CD4-positive, alpha-beta memory T cell (primary cell): ENCODE measurements around the gene LPP. TPM values are rescaled to one million over a fixed set of nuclear protein-coding genes. Genes with fewer than 3 reads are reported as not detected.

Experiments
- CTCF ChIA-PET: fragments of 350-600 bp; sonication (Branson Sonifier 250); formaldehyde crosslinking; loops from one replicate; lab custom pipeline; 2021; ENCODE audit warnings: inconsistent platforms; ENCODE audit not compliant: partially characterized antibody; lab: Charles Lee
- POLR2A ChIA-PET: fragments of 350-600 bp; sonication (Branson Sonifier 250); formaldehyde crosslinking; loops from one replicate; lab custom pipeline; 2021; ENCODE audit not compliant: partially characterized antibody; lab: Charles Lee
- DNase-seq, 5 donors: peaks; one replicate each; pipeline versions ENCODE4 v3.0.0 to v3.0.0-alpha.2; 2020 to 2022; ENCODE audit warnings: mixed read lengths in 1 of 5
- H3K27ac ChIP-seq: one replicate; pipeline ENCODE4 v1.7.0; 2013; ENCODE audit warnings: low read depth, low read length
- H3K27me3 ChIP-seq: 2 replicates; pipeline ENCODE4 v1.7.0; 2013; ENCODE audit warnings: mild to moderate bottlenecking, low read length, moderate library complexity; ENCODE audit not compliant: insufficient read depth
- H3K36me3 ChIP-seq: 2 replicates; pipeline ENCODE4 v1.7.0; 2013; ENCODE audit warnings: mild to moderate bottlenecking, low read length, moderate library complexity; ENCODE audit not compliant: insufficient read depth
- H3K4me1 ChIP-seq: 2 replicates; pipeline ENCODE4 v1.7.0; 2013; ENCODE audit warnings: mild to moderate bottlenecking, low read length, moderate library complexity; ENCODE audit not compliant: insufficient read depth
- H3K4me3 ChIP-seq, 2 donors: one replicate each; pipeline ENCODE4 v1.7.0; 2013; ENCODE audit warnings: low read length in 2 of 2, mild to moderate bottlenecking in 1 of 2
- H3K9me3 ChIP-seq, 2 donors: one replicate each; pipeline ENCODE4 v1.7.0; 2013; ENCODE audit warnings: low read length in 2 of 2, control low read depth in 1 of 2; ENCODE audit not compliant: control insufficient read depth in 1 of 2
- H3K27ac Mint-ChIP-seq, 7 donors: one replicate each; pipeline ENCODE4 v1.8.0; 2020 to 2021; ENCODE audit warnings: mixed read lengths in 7 of 7, mild to moderate bottlenecking in 6 of 7, inconsistent platforms in 3 of 7, moderate library complexity in 3 of 7
- H3K27me3 Mint-ChIP-seq, 2 donors: one replicate each; pipeline ENCODE4 v1.8.0; 2020 to 2021; ENCODE audit warnings: mixed read lengths in 2 of 2
- H3K36me3 Mint-ChIP-seq, 2 donors: one replicate each; pipeline ENCODE4 v1.8.0; 2020 to 2021; ENCODE audit warnings: mixed read lengths in 2 of 2, inconsistent platforms in 1 of 2, mild to moderate bottlenecking in 1 of 2
- H3K4me1 Mint-ChIP-seq, 4 donors: one replicate each; pipeline ENCODE4 v1.8.0; 2020 to 2021; ENCODE audit warnings: mixed read lengths in 4 of 4, mild to moderate bottlenecking in 1 of 4
- H3K4me3 Mint-ChIP-seq, 8 donors: one replicate each; pipeline ENCODE4 v1.8.0; 2020 to 2021; ENCODE audit warnings: mixed read lengths in 8 of 8, mild to moderate bottlenecking in 7 of 8, moderate library complexity in 6 of 8, inconsistent platforms in 3 of 8
- H3K9me3 Mint-ChIP-seq, 8 donors: one replicate each; pipeline ENCODE4 v1.8.0; 2020 to 2021; ENCODE audit warnings: mixed read lengths in 8 of 8, mild to moderate bottlenecking in 5 of 8, inconsistent platforms in 3 of 8, moderate library complexity in 1 of 8
- intact Hi-C: fragments of 100-400 bp; cut with micrococcal nuclease; formaldehyde crosslinking; loops from one replicate; pipeline ENCODE4 v1.15.1; 2023
- polyA plus RNA-seq, 2 donors: library from polyadenylated mRNA; unstranded; fragments of 300-500 nt; fragmentation: Illumina TruSeq; gene quantifications; one replicate each; pipeline ENCODE4 v1.2.3, GENCODE V29; 2021
- total RNA-seq, 2 experiments: library from RNA; stranded (reverse); gene quantifications; one replicate each; pipeline ENCODE4 v1.2.3, GENCODE V29; 2021

The LPP gene
- total and polyA plus RNA-seq, 4 experiments from 2014 or later: 10.4 to 27.2 (median 24.7) TPM

GRCh38 chr3:188568736-188569135 is 414.8 kb downstream of the LPP start:
- Histone ChIP-seq H3K27me3 (no peaks in the 10 kb centered on the region), H3K36me3 (no peaks in the 10 kb centered on the region), H3K4me1 (no peaks in the 10 kb centered on the region), H3K27ac (no peak overlapping the region), H3K4me3 (no peak overlapping the region), H3K9me3 (no peaks in the 10 kb centered on the region)
- ChIA-PET CTCF (no interaction called here), POLR2A (no interaction called here)
- Mint-ChIP-seq H3K27me3 (no peaks in the 10 kb centered on the region), H3K36me3 (no peaks in the 10 kb centered on the region), H3K9me3 (no peaks in the 10 kb centered on the region), H3K27ac (no peak overlapping the region), H3K4me3 (no peak overlapping the region), H3K4me1 (peaks cover 0 to 5% (median under 1%) of the 10 kb centered on the region in 4 donors)
- DNase-seq: peak in 1 of 5 donors; percentile 3
- intact Hi-C loops: no loop called here

GRCh38 chr3:188571531-188572095 is 417.7 kb downstream of the LPP start:
- intact Hi-C loops: no loop called here
- H3K36me3 ChIP-seq: no peaks in the 10 kb centered on the region
- no peak overlapping the region for H3K4me3 ChIP-seq
- Mint-ChIP-seq H3K9me3 (no peaks in the 10 kb centered on the region), H3K36me3 (peaks cover 1 to 11% of the 10 kb centered on the region in 2 donors), H3K4me1 (peaks cover 0 to 11% (median 4%) of the 10 kb centered on the region in 4 donors), H3K27ac (no peak overlapping the region), H3K4me3 (no peak overlapping the region), H3K27me3 (no peaks in the 10 kb centered on the region)
- H3K27ac ChIP-seq: no peak overlapping the region
- POLR2A ChIA-PET: no interaction called here
- DNase-seq: no peak
- no peaks in the 10 kb centered on the region for H3K9me3 ChIP-seq
- H3K27me3 ChIP-seq: no peaks in the 10 kb centered on the region
- H3K4me1 ChIP-seq: no peaks in the 10 kb centered on the region
- CTCF ChIA-PET: no interaction called here

- Mint-ChIP-seq H3K4me3 (no peak overlapping the region), H3K9me3 (no peaks in the 10 kb centered on the region), H3K27me3 (no peaks in the 10 kb centered on the region), H3K36me3 (peaks cover 1 to 11% of the 10 kb centered on the region in 2 donors), H3K4me1 (peaks cover 0 to 11% (median 4%) of the 10 kb centered on the region in 4 donors), H3K27ac (no peak overlapping the region)
- H3K4me1 ChIP-seq: no peaks in the 10 kb centered on the region
- H3K27me3 ChIP-seq: no peaks in the 10 kb centered on the region
- no peak for DNase-seq
- no peaks in the 10 kb centered on the region for H3K9me3 ChIP-seq
- POLR2A ChIA-PET: no interaction called here
- no peaks in the 10 kb centered on the region for H3K36me3 ChIP-seq
- no peak overlapping the region for H3K4me3 ChIP-seq
- intact Hi-C loops: no loop called here
- CTCF ChIA-PET: interaction anchor here (2.2 kb wide), 1 partner anchor 833 kb away, joined by 10 read pairs; no protein-coding TSS in a partner anchor
- H3K27ac ChIP-seq: no peak overlapping the region
Measured at GRCh38 chr3:188573291-188573940, 419.5 kb downstream of the LPP start.

GRCh38 chr3:188573956-188574355 is 420.0 kb downstream of the LPP start:
- Mint-ChIP-seq H3K4me3 (no peak overlapping the region), H3K27me3 (no peaks in the 10 kb centered on the region), H3K4me1 (peaks cover 0 to 9% (median 3%) of the 10 kb centered on the region in 4 donors), H3K9me3 (no peaks in the 10 kb centered on the region), H3K36me3 (peaks cover 1 to 16% of the 10 kb centered on the region in 2 donors), H3K27ac (no peak overlapping the region)
- intact Hi-C loops: no loop called here
- no peak overlapping the region for H3K4me3 ChIP-seq
- DNase-seq: no peak
- POLR2A ChIA-PET: interaction anchor here (0.6 kb wide), 1 partner anchor 379 kb away, joined by 4 read pairs; no protein-coding TSS in a partner anchor
- no peaks in the 10 kb centered on the region for H3K4me1 ChIP-seq
- no peaks in the 10 kb centered on the region for H3K27me3 ChIP-seq
- H3K9me3 ChIP-seq: no peaks in the 10 kb centered on the region
- CTCF ChIA-PET: interaction anchor here (2.2 kb wide), 1 partner anchor 833 kb away, joined by 10 read pairs; no protein-coding TSS in a partner anchor
- H3K36me3 ChIP-seq: no peaks in the 10 kb centered on the region
- no peak overlapping the region for H3K27ac ChIP-seq

GRCh38 chr3:188574885-188575284 is 420.9 kb downstream of the LPP start:
- H3K4me3 Mint-ChIP-seq: no peak overlapping the region
- Histone ChIP-seq H3K27me3 (no peaks in the 10 kb centered on the region), H3K27ac (no peak overlapping the region), H3K4me3 (no peak overlapping the region), H3K36me3 (no peaks in the 10 kb centered on the region), H3K4me1 (no peaks in the 10 kb centered on the region), H3K9me3 (no peaks in the 10 kb centered on the region)
- intact Hi-C loops: no loop called here
- no peaks in the 10 kb centered on the region for H3K27me3 Mint-ChIP-seq
- ChIA-PET CTCF (interaction anchor here (1.1 kb wide), 1 partner anchor 827 kb away, joined by 3 read pairs; no protein-coding TSS in a partner anchor), POLR2A (no interaction called here)
- DNase-seq: no peak
- H3K36me3 Mint-ChIP-seq: peaks cover 1 to 17% of the 10 kb centered on the region in 2 donors
- H3K4me1 Mint-ChIP-seq: peaks cover 0 to 9% (median 3%) of the 10 kb centered on the region in 4 donors
- H3K27ac Mint-ChIP-seq: no peak overlapping the region
- no peaks in the 10 kb centered on the region for H3K9me3 Mint-ChIP-seq

DNA sequence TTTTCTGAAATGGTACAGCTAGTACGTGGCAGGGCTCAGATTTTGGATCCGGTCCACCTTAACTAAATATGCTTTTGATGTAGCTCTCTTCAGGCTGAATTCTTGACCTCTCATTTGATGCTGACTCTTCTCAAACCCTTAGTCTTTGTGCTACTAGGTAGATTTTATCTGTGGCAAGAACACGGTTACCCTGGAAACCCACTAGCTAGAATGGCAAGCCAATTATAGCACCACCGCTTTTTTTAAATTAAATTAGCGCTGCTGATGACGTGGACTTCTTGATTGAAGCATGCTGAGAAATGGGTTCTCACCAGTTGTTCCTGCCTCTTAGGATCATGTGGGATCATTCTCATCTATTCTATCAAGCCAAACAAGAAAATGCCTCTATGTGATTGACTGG is 421.5 kb downstream of the LPP start:
- Mint-ChIP-seq H3K27ac (no peak overlapping the region), H3K27me3 (no peaks in the 10 kb centered on the region), H3K4me3 (no peak overlapping the region), H3K36me3 (peaks cover 1 to 17% of the 10 kb centered on the region in 2 donors), H3K9me3 (no peaks in the 10 kb centered on the region), H3K4me1 (peaks cover 0 to 9% (median 3%) of the 10 kb centered on the region in 4 donors)
- DNase-seq: no peak
- POLR2A ChIA-PET: no interaction called here
- CTCF ChIA-PET: interaction anchor here (1.1 kb wide), 1 partner anchor 828 kb away, joined by 3 read pairs; no protein-coding TSS in a partner anchor
- intact Hi-C loops: no loop called here
- no peaks in the 10 kb centered on the region for H3K9me3 ChIP-seq
- no peaks in the 10 kb centered on the region for H3K36me3 ChIP-seq
- H3K27me3 ChIP-seq: no peaks in the 10 kb centered on the region
- H3K4me3 ChIP-seq: no peak overlapping the region
- H3K4me1 ChIP-seq: no peaks in the 10 kb centered on the region
- no peak overlapping the region for H3K27ac ChIP-seq

GRCh38 chr3:188577539-188577938 is 423.6 kb downstream of the LPP start:
- Mint-ChIP-seq H3K27me3 (no peaks in the 10 kb centered on the region), H3K27ac (no peak overlapping the region), H3K4me3 (no peak overlapping the region), H3K4me1 (peaks cover 0 to 10% (median 3%) of the 10 kb centered on the region in 4 donors), H3K9me3 (no peaks in the 10 kb centered on the region), H3K36me3 (peaks cover 1 to 22% of the 10 kb centered on the region in 2 donors)
- H3K4me1 ChIP-seq: no peaks in the 10 kb centered on the region
- POLR2A ChIA-PET: no interaction called here
- no peaks in the 10 kb centered on the region for H3K9me3 ChIP-seq
- no peaks in the 10 kb centered on the region for H3K36me3 ChIP-seq
- intact Hi-C loops: no loop called here
- DNase-seq: no peak
- no peaks in the 10 kb centered on the region for H3K27me3 ChIP-seq
- no peak overlapping the region for H3K4me3 ChIP-seq
- H3K27ac ChIP-seq: no peak overlapping the region
- CTCF ChIA-PET: no interaction called here
